Measurements from ENCODE around the gene ZRSR2.

Gene ZRSR2

DNA sequence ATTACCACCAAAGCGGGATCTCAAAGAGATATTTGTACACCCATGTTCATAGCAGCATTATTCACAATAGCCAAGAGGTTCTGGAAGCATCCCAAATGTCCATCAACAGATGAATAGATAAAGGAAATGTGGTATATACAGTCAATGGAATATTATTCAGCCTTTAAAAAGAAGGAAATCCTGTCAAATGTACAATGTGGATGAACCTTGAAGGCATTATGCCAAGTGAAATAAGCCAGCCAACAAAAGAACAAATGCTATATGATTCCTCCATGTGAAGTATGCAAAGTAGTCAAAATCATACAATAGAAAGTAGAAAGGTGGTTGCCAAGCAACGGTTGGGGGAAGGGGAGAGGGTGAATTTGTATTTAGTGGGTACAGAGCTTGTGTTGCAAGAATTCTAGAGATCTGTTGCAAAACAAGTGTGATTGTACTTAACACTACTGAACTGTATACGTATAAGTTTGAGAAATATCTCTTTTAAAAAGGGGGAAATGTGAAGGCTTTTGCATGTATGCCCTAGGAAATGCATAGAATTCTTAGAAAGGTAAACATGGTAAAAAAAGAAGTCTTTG lies 5.0 kb upstream of the ZRSR2 start:
- TF ChIP-seq, protein P1, sequence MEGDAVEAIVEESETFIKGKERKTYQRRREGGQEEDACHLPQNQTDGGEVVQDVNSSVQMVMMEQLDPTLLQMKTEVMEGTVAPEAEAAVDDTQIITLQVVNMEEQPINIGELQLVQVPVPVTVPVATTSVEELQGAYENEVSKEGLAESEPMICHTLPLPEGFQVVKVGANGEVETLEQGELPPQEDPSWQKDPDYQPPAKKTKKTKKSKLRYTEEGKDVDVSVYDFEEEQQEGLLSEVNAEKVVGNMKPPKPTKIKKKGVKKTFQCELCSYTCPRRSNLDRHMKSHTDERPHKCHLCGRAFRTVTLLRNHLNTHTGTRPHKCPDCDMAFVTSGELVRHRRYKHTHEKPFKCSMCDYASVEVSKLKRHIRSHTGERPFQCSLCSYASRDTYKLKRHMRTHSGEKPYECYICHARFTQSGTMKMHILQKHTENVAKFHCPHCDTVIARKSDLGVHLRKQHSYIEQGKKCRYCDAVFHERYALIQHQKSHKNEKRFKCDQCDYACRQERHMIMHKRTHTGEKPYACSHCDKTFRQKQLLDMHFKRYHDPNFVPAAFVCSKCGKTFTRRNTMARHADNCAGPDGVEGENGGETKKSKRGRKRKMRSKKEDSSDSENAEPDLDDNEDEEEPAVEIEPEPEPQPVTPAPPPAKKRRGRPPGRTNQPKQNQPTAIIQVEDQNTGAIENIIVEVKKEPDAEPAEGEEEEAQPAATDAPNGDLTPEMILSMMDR (IDR thresholded peaks at IDR 0.05), result no peak

DNA sequence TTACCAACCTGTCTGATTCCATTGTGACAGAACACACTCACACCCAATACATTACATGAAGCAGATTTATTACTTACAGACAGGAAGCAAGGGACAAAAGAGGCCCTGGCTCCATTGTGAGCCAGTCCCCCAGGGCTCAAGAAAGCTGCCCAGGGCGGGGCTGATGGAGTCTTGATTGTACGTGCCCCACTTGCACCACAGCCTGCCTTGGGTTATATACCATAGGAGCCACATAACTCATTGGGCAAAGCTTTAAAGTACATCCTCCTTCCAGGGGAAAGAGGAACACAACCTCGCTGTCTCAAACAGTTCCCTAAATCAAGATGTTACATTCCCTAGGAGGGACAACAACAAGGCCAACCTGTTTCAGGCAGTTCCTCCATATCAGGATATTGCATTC lies 3.4 kb upstream of the ZRSR2 start:
- TF ChIP-seq, protein P1 (IDR thresholded peaks at IDR 0.05), result no peak

DNA sequence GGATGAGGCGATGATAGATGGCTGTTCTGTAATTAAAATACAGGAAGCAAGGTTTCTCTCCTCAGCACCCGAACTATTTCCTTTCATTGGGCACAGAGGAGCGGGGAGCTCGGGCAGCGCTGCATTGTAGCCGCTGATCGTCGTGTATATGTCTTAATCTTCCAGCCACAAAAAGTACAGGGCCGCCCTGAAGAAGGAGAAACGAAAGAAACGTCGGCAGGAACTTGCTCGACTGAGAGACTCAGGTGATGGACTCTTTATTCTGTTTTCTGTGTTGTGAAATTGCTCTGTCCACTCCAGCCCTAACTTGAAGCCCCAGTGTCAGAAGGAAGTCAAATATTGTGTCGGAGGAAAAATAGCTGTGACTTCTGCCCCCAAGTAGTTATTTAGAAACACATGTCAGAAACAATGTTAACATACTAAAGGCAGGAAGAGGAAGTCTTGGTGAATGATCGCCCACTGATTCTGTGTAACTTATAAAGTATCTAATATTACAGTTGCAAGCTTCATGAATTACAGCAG lies 546 bp downstream of the ZRSR2 start:
- TF ChIP-seq, protein P1 (IDR thresholded peaks at IDR 0.05), result no peak

DNA sequence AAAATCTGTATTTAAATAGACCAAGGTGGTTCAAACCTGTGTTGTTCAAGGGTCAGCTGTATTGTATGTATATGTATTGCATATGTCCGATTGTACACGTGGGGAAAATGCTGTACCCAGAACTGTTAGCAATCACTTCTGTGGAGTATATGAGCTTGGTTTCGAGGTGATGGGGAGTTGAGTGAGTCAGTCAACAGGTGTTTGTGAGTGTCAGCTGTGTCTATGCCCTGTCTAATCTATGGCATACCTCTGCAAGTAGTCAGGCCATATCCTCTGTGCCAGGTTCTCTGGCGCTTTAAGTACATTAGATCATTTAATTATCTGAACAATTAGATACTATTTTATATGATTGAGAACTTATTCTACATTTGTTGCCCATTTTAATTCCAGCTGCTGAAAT lies 7.4 kb downstream of the ZRSR2 start:
- TF ChIP-seq, protein P1 (IDR thresholded peaks at IDR 0.05), result no peak

DNA sequence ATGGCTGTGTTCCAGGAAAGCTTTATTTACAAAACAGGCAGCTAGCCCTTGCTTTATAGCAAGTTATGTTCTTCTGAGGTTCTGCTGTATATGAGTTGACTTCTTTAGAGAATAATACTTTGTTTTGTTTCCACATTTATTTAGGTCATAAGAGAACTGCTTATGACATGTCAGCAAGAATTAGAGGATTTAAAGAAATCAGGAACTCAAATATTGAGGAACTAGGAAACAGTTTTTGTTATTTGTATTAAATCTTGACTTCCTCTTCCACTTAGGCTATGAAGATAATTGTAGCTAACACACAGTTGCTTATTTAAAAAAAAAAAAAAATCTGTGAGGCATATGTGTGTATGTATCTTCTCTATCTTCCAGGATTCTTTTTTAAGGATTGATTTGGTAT lies 14.3 kb downstream of the ZRSR2 start:
- TF ChIP-seq, protein P1 (IDR thresholded peaks at IDR 0.05), result no peak

DNA sequence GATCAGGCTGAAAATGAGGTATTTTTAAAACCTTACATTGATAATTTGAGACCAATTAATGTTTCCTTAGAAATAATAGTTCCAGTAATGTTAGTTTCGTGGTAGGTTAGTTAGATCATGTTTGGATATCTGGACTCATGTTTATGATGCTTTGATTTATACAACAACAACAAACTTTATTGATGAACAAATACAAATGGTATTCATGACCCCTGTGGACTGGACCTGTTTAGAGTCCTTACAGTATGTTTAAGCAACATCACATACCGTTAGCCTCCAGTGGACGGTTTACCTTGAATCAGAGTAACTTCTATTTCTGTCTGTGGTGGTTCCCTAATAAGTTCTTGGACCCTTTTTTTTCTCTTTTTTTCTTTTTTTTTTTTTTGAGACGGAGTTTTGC lies 18.0 kb downstream of the ZRSR2 start:
- TF ChIP-seq, protein P1 (IDR thresholded peaks at IDR 0.05), result no peak

DNA sequence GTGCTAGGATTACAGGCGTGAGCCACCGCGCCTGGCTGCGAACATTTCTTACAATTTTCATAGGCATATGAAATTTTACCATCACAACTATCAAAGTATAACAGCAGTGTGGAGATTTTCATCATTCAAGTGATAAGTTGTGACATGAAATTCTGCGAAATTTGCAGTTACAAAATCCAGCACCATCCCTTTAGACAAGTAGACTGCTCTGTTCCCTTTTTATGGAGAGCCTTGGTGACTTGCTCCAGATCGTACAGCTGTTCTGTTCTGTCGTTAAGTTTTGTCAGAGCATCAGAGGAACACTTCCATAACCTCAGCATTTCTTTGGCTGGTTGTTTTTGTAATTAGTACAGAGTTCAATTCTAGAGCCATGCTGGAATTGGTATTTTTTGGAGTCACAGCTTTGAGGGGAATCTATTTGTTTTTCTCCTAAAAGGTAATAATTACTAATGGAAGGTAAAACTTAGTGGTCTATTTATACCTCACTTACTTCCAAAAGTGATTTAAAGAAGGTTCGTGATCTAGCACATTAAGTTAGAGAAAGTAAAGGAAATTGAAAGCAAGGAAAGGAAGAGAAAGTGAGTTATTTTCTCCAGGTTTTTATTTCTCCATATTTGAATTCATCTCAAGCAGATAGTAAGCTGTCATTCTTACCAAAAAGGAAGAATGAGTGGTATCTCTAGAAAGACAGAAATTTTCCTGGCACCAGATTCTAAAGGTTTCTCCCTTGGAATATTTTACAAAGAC lies 22.1 kb downstream of the ZRSR2 start:
- TF ChIP-seq, protein P1 (IDR thresholded peaks at IDR 0.05), result no peak

Measured in LNCAP (cell line).